ENCODE results near the gene NFYA.

DNA sequence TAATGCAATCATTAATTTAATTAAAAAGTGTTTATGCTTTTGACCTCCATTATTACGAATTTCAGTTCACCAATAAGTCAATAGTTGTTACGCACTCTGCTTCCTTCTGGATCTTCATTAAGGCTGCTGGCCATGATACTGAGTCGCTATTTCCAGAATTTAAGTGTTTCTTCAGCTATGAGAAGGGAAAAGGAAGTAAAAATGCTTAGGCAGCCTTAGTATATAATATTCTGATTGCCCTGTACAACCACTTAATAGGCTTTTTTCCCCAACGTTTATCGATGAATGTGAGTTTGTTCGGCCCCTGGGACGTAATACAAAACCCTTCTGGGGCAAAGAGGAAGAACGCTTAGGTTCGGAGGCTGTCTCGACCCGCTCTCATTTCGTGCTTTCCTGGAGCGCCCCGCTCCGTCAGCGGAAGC is 1.3 kb upstream of the NFYA start:
- TF ChIP-seq TAF1 (IDR thresholded peaks at IDR 0.05; ENCODE audit: low read depth) (0 out of 2 replicates have a peak, but pooled peaks have one; percentile 43), CREB1 (IDR thresholded peaks at IDR 0.05; ENCODE audit: low read depth) (no peak), EGR1 (IDR thresholded peaks at IDR 0.05) (no peak), ZBTB7A (IDR thresholded peaks at IDR 0.05; ENCODE audit: low read depth) (no peak), TCF12 (IDR thresholded peaks at IDR 0.05; ENCODE audit: low read depth) (no peak), CEBPB (IDR thresholded peaks at IDR 0.05) (no peak), EP300 (IDR thresholded peaks at IDR 0.05; ENCODE audit: borderline replicate concordance) (no peak)
- TF ChIP-seq, protein P1, sequence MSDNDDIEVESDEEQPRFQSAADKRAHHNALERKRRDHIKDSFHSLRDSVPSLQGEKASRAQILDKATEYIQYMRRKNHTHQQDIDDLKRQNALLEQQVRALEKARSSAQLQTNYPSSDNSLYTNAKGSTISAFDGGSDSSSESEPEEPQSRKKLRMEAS (IDR thresholded peaks at IDR 0.05) = no peak
- TF ChIP-seq, protein P2, sequence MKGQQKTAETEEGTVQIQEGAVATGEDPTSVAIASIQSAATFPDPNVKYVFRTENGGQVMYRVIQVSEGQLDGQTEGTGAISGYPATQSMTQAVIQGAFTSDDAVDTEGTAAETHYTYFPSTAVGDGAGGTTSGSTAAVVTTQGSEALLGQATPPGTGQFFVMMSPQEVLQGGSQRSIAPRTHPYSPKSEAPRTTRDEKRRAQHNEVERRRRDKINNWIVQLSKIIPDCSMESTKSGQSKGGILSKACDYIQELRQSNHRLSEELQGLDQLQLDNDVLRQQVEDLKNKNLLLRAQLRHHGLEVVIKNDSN (IDR thresholded peaks at IDR 0.05) = no peak
